HEK293 (cell line): ENCODE measurements around the gene RBM39.

Experiments used
- CTCF ChIP-seq: fragments of 450-650 bp; formaldehyde crosslinking; IDR thresholded peaks from 2 replicates; pipeline ENCODE4 v1.5.1; 2016; ENCODE audit warnings: missing biosample characterization, missing genetic modification characterization
- KLF8 ChIP-seq: fragments of 450-650 bp; formaldehyde crosslinking; IDR thresholded peaks from 2 replicates; pipeline ENCODE4 v1.5.1; 2016; ENCODE audit warnings: missing biosample characterization, missing genetic modification characterization
- KLF9 ChIP-seq: fragments of 450-650 bp; formaldehyde crosslinking; IDR thresholded peaks from 2 replicates; pipeline ENCODE4 v1.5.1; 2016; ENCODE audit warnings: missing biosample characterization, missing genetic modification characterization, low read depth
- MYNN ChIP-seq: fragments of 450-650 bp; formaldehyde crosslinking; IDR thresholded peaks from 2 replicates; pipeline ENCODE4 v1.5.1; 2016; ENCODE audit warnings: missing biosample characterization, missing genetic modification characterization, borderline replicate concordance
- MZF1 ChIP-seq: fragments of 450-650 bp; formaldehyde crosslinking; IDR thresholded peaks from 2 replicates; pipeline ENCODE4 v1.5.1; 2017; ENCODE audit warnings: missing biosample characterization, missing genetic modification characterization, borderline replicate concordance
- PATZ1 ChIP-seq: fragments of 450-650 bp; formaldehyde crosslinking; IDR thresholded peaks from 2 replicates; pipeline ENCODE4 v1.5.1; 2016; ENCODE audit warnings: missing biosample characterization, missing genetic modification characterization
- SCRT2 ChIP-seq: fragments of 450-650 bp; formaldehyde crosslinking; IDR thresholded peaks from 2 replicates; pipeline ENCODE4 v1.5.1; 2016; ENCODE audit warnings: missing biosample characterization, missing genetic modification characterization
- SP7 ChIP-seq: fragments of 450-650 bp; formaldehyde crosslinking; IDR thresholded peaks from 2 replicates; pipeline ENCODE4 v1.5.1; 2016; ENCODE audit warnings: missing biosample characterization, missing genetic modification characterization
- TRIM28 ChIP-seq: IDR thresholded peaks from 2 replicates; pipeline ENCODE4 v1.6.1; 2011; ENCODE audit warnings: low read length, control low read depth, borderline replicate concordance
- ZBTB17 ChIP-seq: fragments of 450-650 bp; formaldehyde crosslinking; IDR thresholded peaks from 2 replicates; pipeline ENCODE4 v1.5.1; 2016; ENCODE audit warnings: missing biosample characterization, missing genetic modification characterization
- ZEB2 ChIP-seq: fragments of 450-650 bp; formaldehyde crosslinking; IDR thresholded peaks from 2 replicates; pipeline ENCODE4 v1.5.1; 2016; ENCODE audit warnings: missing biosample characterization, missing genetic modification characterization
- ZFP69B ChIP-seq: fragments of 450-650 bp; formaldehyde crosslinking; IDR thresholded peaks from 2 replicates; pipeline ENCODE4 v1.5.1; 2016; ENCODE audit warnings: missing biosample characterization, missing genetic modification characterization
- ZNF138 ChIP-seq: fragments of 450-650 bp; formaldehyde crosslinking; IDR thresholded peaks from 2 replicates; pipeline ENCODE4 v1.5.1; 2016; ENCODE audit warnings: missing biosample characterization, missing genetic modification characterization, borderline replicate concordance
- ZNF221 ChIP-seq: fragments of 450-650 bp; formaldehyde crosslinking; IDR thresholded peaks from 2 replicates; pipeline ENCODE4 v1.5.1; 2017; ENCODE audit warnings: missing biosample characterization, missing genetic modification characterization, borderline replicate concordance
- ZNF239 ChIP-seq: fragments of 450-650 bp; formaldehyde crosslinking; IDR thresholded peaks from 2 replicates; pipeline ENCODE4 v1.5.1; 2016; ENCODE audit warnings: missing biosample characterization, missing genetic modification characterization
- ZNF248 ChIP-seq: fragments of 450-650 bp; formaldehyde crosslinking; IDR thresholded peaks from 2 replicates; pipeline ENCODE4 v1.5.1; 2017; ENCODE audit warnings: missing biosample characterization, missing genetic modification characterization
- ZNF292 ChIP-seq: fragments of 450-650 bp; formaldehyde crosslinking; IDR thresholded peaks from 2 replicates; pipeline ENCODE4 v1.5.1; 2016; ENCODE audit warnings: low read depth, missing biosample characterization, missing genetic modification characterization, borderline replicate concordance
- ZNF354C ChIP-seq: fragments of 450-650 bp; formaldehyde crosslinking; IDR thresholded peaks from 2 replicates; pipeline ENCODE4 v1.5.1; 2016; ENCODE audit warnings: missing biosample characterization, missing genetic modification characterization, low read depth, borderline replicate concordance
- ZNF366 ChIP-seq: fragments of 450-650 bp; formaldehyde crosslinking; conservative IDR thresholded peaks from 2 replicates; pipeline ENCODE4 v1.5.1; 2016; ENCODE audit warnings: missing biosample characterization, missing genetic modification characterization
- ZNF433 ChIP-seq: fragments of 450-650 bp; formaldehyde crosslinking; IDR thresholded peaks from 2 replicates; pipeline ENCODE4 v1.5.1; 2016; ENCODE audit warnings: missing biosample characterization, missing genetic modification characterization, low read depth
- ZNF623 ChIP-seq: fragments of 450-650 bp; formaldehyde crosslinking; IDR thresholded peaks from 2 replicates; pipeline ENCODE4 v1.5.1; 2016; ENCODE audit warnings: missing biosample characterization, missing genetic modification characterization
- ZNF664 ChIP-seq: fragments of 450-650 bp; formaldehyde crosslinking; IDR thresholded peaks from 2 replicates; pipeline ENCODE4 v1.5.1; 2016; ENCODE audit warnings: missing biosample characterization, missing genetic modification characterization
- ZNF670 ChIP-seq: fragments of 450-650 bp; formaldehyde crosslinking; IDR thresholded peaks from 2 replicates; pipeline ENCODE4 v1.5.1; 2016; ENCODE audit warnings: missing biosample characterization, missing genetic modification characterization, low read depth
- ZSCAN16 ChIP-seq: fragments of 450-650 bp; formaldehyde crosslinking; IDR thresholded peaks from 2 replicates; pipeline ENCODE4 v1.5.1; 2016; ENCODE audit warnings: missing biosample characterization, missing genetic modification characterization
- ZXDB ChIP-seq: fragments of 450-650 bp; formaldehyde crosslinking; IDR thresholded peaks from 2 replicates; pipeline ENCODE4 v1.5.1; 2016; ENCODE audit warnings: missing biosample characterization, missing genetic modification characterization
- TF ChIP-seq, protein P1 (sequence below): fragments of 450-650 bp; formaldehyde crosslinking; IDR thresholded peaks from 2 replicates; pipeline ENCODE4 v1.5.1; 2016; ENCODE audit warnings: missing biosample characterization, missing genetic modification characterization, borderline replicate concordance
- TF ChIP-seq, protein P2 (sequence below): fragments of 450-650 bp; formaldehyde crosslinking; IDR thresholded peaks from 2 replicates; pipeline ENCODE4; 2016; ENCODE audit warnings: missing biosample characterization, missing genetic modification characterization
- TF ChIP-seq, protein P3 (sequence below): fragments of 450-650 bp; formaldehyde crosslinking; IDR thresholded peaks from 2 replicates; pipeline ENCODE4 v1.5.1; 2016; ENCODE audit warnings: missing biosample characterization, missing genetic modification characterization

The RBM39 gene

GRCh38 chr20:35664466-35665206 lies 77.4 kb downstream of the RBM39 start, which contains the start of the genes CPNE1 and RBM12 (continued):
- TF ChIP-seq ZNF664 (no peak), ZNF670 (tag by site-specific recombination) (no peak), ZNF354C (tag by site-specific recombination) (no peak), ZNF366 (tag by site-specific recombination) (no peak), ZNF221 (tag by site-specific recombination) (no peak), ZFP69B (tag by site-specific recombination) (0 out of 2 replicates have a peak, but pooled peaks have one; percentile 40), ZNF292 (tag by site-specific recombination) (no peak), ZEB2 (peak; percentile 55; the same call in 1 of the 2 replicates), ZNF433 (tag by site-specific recombination) (no peak), TRIM28 (no peak), ZNF248 (tag by site-specific recombination) (no peak), ZXDB (tag by site-specific recombination) (peak; percentile 96), SP7 (peak; percentile 76), ZNF138 (0 out of 2 replicates have a peak, but pooled peaks have one; percentile 11), MZF1 (tag by site-specific recombination) (peak; percentile 9; the same call in 1 of the 2 replicates), PATZ1 (tag by site-specific recombination) (peak; percentile 80), CTCF (tag by site-specific recombination) (peak; percentile 43; the same call in 1 of the 2 replicates), ZSCAN16 (tag by site-specific recombination) (0 out of 2 replicates have a peak, but pooled peaks have one; percentile 11), ZNF623 (tag by site-specific recombination) (no peak), ZNF239 (no peak), KLF9 (tag by site-specific recombination) (peak; percentile 84), MYNN (tag by site-specific recombination) (no peak), KLF8 (tag by site-specific recombination) (peak; percentile 88), ZBTB17 (peak; percentile 80), SCRT2 (tag by site-specific recombination) (no peak)
- TF ChIP-seq, protein P1, sequence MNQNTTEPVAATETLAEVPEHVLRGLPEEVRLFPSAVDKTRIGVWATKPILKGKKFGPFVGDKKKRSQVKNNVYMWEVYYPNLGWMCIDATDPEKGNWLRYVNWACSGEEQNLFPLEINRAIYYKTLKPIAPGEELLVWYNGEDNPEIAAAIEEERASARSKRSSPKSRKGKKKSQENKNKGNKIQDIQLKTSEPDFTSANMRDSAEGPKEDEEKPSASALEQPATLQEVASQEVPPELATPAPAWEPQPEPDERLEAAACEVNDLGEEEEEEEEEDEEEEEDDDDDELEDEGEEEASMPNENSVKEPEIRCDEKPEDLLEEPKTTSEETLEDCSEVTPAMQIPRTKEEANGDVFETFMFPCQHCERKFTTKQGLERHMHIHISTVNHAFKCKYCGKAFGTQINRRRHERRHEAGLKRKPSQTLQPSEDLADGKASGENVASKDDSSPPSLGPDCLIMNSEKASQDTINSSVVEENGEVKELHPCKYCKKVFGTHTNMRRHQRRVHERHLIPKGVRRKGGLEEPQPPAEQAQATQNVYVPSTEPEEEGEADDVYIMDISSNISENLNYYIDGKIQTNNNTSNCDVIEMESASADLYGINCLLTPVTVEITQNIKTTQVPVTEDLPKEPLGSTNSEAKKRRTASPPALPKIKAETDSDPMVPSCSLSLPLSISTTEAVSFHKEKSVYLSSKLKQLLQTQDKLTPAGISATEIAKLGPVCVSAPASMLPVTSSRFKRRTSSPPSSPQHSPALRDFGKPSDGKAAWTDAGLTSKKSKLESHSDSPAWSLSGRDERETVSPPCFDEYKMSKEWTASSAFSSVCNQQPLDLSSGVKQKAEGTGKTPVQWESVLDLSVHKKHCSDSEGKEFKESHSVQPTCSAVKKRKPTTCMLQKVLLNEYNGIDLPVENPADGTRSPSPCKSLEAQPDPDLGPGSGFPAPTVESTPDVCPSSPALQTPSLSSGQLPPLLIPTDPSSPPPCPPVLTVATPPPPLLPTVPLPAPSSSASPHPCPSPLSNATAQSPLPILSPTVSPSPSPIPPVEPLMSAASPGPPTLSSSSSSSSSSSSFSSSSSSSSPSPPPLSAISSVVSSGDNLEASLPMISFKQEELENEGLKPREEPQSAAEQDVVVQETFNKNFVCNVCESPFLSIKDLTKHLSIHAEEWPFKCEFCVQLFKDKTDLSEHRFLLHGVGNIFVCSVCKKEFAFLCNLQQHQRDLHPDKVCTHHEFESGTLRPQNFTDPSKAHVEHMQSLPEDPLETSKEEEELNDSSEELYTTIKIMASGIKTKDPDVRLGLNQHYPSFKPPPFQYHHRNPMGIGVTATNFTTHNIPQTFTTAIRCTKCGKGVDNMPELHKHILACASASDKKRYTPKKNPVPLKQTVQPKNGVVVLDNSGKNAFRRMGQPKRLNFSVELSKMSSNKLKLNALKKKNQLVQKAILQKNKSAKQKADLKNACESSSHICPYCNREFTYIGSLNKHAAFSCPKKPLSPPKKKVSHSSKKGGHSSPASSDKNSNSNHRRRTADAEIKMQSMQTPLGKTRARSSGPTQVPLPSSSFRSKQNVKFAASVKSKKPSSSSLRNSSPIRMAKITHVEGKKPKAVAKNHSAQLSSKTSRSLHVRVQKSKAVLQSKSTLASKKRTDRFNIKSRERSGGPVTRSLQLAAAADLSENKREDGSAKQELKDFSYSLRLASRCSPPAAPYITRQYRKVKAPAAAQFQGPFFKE (tag by site-specific recombination) = no peak
- TF ChIP-seq, protein P2, sequence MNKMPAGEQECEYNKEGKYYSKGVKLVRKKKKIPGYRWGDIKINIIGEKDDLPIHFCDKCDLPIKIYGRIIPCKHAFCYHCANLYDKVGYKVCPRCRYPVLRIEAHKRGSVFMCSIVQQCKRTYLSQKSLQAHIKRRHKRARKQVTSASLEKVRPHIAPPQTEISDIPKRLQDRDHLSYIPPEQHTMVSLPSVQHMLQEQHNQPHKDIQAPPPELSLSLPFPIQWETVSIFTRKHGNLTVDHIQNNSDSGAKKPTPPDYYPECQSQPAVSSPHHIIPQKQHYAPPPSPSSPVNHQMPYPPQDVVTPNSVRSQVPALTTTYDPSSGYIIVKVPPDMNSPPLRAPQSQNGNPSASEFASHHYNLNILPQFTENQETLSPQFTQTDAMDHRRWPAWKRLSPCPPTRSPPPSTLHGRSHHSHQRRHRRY (tag by site-specific recombination) = no peak
- TF ChIP-seq, protein P3, sequence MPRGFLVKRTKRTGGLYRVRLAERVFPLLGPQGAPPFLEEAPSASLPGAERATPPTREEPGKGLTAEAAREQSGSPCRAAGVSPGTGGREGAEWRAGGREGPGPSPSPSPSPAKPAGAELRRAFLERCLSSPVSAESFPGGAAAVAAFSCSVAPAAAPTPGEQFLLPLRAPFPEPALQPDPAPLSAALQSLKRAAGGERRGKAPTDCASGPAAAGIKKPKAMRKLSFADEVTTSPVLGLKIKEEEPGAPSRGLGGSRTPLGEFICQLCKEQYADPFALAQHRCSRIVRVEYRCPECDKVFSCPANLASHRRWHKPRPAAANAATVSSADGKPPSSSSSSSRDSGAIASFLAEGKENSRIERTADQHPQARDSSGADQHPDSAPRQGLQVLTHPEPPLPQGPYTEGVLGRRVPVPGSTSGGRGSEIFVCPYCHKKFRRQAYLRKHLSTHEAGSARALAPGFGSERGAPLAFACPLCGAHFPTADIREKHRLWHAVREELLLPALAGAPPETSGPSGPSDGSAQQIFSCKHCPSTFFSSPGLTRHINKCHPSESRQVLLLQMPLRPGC (tag by site-specific recombination) = peak; percentile 80
